Left lobe of liver (tissue), 2 donors: ENCODE results near the gene TMEM184B. TPM values are rescaled to one million over a fixed set of nuclear protein-coding genes. Genes with fewer than 3 reads are reported as not detected.
A peak's percentile ranks its signal among the peaks of the same experiment; 100 is the strongest.

ENCODE experiments used
- ATAC-seq: fragments of 200-7000 bp; cut with Tn5 transposase; one replicate; pipeline ENCODE4 v1.9.1; 2020; ENCODE audit warnings: mild to moderate bottlenecking, moderate library complexity
- DNase-seq: peaks from one replicate; pipeline ENCODE4 v3.0.0-alpha.2; 2020; ENCODE audit warnings: low spot score
- total RNA-seq: library from RNA; stranded (reverse); gene quantifications from one replicate; pipeline ENCODE4 v1.2.1, GENCODE V29; 2021
- donor health status: DM: no; HTN: no; CAD: no; lungs with moderate emphysema.
- donor health status: DM: no; HTN: yes; CAD: no.

TMEM184B gene
- total RNA-seq: 11.7 TPM

DNA sequence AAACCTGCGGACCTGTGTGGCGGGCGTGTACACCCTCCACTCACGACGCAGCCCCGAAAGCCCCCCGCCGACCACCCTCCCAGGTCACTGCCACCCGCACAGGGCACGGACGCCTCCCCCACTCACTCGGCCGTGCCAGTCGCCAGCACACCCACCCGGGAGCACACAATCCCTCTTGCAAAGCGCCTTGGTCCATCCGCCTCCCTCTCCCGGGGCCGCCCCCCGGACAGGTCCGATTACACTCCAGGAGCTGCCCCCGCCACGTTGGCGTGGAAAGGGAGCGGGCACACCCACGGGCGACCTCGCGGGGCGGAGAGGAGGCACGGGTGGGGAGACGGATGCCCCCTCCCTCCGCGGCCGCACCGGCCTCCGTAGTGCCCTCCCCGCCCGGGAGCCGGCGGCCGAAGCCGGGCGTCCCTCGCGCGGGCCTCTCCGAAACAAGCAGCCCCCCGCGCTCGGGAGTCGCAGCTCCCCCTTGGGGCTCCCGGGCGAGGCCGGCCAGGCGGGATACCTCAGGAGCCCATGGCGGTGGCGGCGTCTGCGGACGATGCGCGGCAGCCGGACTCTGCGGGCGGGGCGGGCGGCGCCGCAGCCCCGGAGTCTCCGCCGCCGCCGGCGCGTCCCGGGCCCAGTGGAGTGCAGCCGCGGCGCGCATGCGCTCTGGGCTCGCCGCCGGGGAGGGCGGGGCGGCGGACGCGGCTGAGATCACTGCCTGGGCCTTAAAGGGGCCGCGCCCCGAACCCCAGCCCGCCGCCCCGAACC lies at the start of gene TMEM184B:
TSS of gene TMEM184B (minus strand) at position 638 of the 762 bp plus-strand sequence. CDS start 25,049 bp downstream, outside the sequence.
- peak; percentile 96 for ATAC-seq
- DNase-seq: peak; percentile 84

DNA sequence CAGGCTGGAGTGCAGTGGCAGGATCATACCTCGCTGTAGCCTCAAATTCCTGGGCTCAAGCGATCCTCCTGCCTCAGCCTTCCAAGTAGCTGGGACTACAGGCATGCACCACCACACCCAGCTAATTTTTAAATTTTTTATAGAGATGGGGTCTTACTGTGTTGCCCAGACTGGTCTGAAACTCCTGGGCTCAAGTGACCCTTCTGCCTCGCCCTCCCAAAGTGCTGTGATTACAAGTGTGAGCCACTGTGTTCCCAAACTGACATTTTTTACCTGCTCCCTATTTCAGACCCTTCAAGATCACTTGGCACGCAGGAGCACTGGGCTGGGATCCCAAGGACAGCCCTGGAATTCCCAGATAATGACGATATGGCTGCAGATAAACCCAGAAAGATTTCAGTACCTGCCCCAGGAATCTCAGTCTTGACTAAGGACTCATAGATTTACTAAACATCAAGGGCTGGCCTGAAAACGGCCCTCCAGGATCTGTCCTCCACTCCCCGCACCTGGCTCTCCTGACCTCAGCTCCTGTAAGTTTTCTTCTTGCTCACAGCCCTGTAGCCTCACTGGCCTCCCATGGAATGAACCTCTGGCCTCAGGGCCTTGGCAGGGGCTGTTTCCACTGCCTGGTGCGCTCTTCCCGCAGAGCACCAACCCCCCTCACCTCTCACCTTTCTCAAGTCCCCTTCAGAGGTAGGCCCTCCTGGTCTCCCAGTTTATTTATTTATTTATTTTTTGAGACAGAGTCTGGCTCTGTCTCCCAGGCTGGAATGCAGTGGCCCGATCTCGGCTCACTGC lies 48.0 kb upstream of the TMEM184B start:
- ATAC-seq: no peak
- DNase-seq: no peak

DNA sequence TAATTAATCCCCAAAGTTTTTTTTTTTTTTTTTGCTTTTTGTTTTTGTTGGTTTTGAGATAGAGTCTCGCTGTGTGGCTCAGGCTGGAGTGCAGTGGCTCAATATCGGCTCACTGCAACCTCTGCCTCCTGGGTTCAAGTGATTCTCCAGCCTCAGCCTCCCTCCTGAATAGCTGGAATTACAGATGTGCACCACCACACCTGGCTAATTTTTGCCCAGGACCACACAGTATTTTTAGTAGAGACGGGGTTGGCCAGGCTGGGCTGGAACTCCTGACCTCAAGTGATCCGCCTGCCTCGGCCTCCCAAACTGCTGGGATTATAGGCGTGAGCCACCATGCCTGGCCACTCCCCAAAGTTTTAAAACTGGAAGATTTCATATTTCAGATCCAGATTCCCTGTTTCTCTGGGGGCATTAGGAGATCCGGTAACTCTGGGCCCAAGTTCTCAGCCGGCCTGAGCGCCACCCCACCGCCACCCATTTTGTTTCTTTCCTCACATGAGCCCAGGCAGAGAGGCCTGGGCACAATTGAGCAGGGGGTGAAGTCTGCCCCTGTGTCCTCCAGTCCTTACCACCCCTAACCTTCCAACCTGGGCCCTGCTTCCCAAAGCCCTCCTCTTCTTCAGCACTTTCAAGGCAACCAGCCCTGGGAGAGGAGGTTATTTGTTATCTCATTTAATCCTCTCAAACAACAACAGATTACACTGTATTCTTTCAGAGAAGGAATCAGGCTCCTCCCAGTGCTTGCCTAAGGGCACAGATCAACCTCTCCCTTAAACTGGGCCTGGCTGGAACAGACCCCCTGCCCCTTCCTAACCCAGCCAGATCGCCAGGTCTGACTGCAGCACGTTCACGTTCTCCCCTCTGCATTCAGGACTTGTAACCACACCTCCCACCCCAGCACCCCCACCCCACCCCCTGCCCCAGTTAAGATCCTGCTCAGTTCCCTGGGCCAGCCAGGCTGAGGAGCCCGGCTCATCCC lies 46.3 kb upstream of the TMEM184B start:
- no peak for DNase-seq
- ATAC-seq: no peak

DNA sequence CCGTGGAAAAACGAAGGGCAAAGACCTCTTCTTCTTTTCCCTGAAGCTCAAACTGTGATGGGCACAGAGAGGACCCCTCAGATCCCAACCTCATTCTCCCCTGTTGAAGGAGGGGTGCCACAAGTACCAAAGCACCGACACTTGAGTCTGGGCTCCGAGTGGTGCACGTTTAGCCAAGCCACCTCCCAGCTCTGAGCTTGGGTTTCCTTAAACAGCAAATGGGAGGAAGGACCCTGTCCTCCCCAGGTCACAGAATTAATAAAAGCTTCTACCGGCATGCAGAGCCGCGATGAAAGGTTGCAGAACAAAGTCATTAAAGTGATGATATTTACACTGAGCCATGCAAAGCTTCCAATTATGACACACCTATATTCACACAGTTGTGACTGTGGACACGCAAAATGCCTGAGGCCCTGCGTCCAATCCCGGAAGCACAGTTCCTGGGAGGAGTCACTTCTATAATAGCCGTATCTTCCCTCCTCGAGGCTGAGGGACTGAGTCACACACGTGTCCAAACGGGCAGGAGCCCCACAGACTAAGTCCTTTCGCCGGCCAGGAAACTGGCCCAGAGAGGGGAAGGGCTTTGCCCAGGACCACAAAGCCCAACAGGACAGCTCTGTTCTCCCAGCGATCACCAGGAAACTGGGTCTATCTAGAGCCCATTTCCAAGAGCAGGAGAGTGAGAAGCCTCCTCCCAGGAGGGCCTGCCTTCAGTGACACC lies 45.3 kb upstream of the TMEM184B start:
- DNase-seq (no peak), ATAC-seq (peak; percentile 4)

DNA sequence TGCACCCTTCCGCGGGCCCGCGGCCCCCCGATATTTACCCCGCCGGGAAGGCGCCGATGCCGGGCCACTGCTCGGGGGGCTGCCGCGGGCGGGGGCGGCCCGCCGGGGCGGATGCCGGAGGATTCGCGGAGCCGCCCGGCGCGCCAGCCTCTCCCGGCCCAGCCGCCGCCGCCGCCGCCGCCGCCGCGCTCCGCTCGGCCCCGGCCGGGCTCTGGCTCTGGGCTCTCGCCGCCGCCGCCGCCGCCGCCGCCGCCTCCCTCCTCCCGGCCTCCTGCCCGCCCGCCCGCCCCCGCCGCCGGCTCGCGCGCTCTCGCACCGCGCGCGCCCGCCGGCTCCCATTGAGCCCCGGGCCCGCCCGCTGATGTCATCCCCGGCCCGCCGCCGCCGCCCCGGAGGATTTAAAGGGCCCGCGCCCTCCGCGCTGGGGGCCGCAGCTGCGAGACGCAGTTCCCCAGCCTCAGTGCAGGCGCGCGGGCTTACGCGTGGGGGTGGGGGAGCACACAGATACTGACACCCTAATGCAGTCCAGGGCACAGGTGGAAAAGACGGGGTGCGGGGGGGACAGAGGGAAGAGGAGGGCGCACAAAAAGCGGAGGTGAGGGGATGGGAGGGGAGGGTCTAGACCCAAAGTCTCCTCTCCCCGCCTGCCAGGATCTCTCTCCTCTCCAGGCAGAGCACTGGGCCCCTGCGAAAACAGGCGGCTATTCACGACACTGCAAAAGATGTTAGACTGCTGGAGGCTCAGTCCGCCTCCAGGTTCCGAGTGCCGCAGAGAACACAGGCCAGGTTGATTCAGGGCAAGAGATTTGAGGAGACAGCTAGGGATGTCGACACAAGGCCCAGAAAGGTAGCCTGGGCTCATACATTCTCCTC lies 44.5 kb upstream of the TMEM184B start, which contains the start of gene CSNK1E:
TSS of gene CSNK1E (minus strand) at position 312 of the 873 bp plus-strand sequence. CDS start 3,276 bp downstream, outside the sequence.
- peak; percentile 79 for ATAC-seq
- DNase-seq: peak; percentile 76

DNA sequence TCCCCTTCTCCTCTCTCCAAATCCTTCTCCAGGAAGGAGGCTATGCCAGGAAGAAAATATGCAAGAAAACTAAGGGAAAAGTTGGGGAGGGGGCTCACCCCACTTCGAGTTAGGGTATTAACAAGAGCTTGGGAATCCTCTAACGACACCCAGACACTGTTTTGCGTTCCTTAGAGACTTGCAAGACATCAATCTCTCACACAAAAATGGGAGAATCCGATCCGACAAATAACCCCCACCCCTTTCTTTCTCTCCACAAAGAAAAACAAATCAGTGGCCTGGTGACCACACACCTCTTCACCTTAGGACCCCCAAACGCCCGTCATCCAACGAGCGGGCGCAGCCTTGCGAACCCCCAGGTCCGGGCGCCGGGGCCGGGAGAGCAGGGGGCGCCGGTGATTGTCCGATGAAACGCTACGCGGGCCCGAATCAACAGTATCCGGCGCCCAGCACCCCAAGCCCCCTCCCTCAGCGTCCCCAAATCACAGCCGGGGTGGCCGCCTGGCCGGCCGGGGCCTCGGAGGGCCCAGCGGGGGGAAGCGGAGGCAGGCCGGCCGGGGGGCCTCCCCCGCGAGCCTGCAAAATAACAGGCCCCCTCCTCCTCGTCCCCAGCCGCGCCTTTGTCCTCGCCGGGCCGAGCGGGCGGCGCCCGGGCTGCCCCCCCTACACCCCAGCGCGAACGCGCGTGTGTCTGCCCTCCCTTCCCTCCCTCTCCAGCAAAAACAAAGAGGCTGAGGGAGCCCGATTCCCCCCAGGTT lies 43.7 kb upstream of the TMEM184B start:
- DNase-seq: no peak
- ATAC-seq: peak; percentile 68

DNA sequence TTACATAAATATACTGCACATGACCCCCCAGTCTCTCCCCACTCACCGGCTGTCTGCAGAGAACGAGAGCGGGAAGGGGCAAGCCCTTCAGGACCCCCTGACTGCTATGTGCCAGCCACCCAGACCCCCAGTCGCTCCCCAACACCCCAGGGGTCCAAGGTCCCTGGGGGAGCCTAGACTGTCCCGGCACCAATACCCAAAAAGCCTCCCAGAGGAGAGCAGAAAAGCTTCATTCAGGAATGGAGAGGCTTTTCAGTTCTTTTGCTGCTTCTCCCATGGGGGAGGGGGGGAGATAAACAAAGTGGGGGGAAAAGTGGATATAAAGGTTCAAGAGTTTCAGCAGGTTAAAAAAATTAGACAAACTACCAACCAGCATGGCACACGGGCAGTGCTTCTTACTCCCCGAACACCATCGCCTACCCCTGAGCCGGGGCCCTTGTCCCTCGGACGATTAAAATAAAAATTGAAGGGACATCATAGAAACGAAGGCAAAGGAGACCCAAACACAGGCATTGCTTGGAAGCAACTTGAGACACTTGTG lies 43.1 kb upstream of the TMEM184B start:
- ATAC-seq: peak; percentile 1
- DNase-seq: no peak

DNA sequence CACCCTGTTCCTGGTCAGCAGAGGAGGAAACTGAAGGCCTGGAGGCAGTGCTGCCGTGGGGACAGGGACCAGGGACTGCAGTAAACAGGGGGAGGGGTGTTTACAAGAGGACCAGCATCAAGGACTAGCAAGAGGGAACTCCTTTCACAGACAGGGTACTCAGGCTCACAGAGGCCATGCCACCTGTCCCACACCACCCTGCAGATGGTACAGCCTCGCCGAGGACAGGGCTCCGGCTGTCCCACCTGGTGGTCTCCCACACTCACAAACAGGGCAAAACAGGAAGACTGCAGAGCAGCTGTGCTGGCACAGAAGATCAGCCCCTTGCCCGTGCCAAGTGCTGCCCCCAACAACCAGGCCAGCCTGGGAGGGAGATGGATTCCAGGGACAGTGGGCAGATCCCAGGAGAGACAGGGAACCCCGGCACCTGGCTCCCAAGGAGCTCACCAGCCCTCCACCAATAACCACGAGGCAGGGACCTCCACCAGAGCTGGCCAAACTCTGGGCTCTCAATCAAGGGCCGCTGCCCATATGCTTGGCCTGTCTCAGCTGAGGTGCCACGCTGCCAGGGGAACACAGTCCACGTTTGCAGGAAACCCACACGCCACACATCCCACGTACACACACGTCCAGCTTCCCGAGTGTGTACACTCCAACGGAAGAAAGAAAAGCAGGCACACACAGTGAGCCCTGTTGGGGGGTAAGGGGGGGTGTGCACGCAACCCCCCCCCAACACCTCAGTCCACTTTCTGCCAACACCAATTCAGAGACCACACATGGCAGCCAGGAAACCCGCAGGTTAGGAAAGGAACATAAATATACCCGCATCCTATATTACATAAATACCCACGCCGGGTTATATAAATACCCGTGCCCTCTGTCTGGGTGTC lies 42.4 kb upstream of the TMEM184B start:
- ATAC-seq: peak; percentile 18
- no peak for DNase-seq

DNA sequence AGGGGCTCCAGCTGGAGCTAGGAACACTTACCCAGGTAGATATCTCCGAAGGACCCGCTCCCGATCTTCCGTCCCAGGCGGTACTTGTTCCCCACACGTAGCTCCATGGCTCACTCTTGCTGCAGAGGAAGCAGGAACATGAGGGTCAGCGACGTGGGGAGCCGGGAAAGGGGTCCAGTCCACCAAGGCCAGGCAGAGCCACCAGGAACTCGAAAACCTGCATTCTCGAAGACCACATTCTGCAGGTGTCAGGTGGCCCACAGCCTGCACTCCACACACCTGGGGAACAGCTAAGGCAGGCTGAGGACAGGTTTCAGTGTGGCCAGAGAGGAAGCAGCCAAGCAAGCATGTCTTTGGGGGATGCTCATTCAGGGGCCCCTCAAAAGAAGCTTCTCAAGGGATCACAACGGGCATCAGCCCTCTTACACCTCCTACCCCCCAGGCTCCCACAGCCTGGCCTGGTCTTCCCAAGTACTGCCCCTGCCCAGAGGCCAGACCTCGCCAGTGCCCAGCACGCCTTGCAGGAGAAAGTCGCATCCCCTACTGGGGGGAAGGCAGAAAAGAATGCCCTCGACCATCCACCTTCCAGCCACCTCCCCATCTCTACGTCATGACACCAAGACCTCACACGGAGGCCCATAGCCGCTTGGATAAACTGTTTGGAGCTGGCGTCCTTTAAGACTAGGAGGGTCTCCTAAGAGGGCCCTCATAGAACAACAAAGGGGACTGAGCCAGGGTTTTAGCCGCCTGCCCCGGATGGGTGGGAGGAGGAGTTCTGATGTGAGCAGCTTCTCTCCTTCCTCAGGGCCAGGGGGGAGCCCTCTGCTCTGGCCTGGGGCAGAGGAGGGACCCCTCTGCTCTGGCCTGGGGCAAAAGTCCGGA lies 41.5 kb upstream of the TMEM184B start:
- ATAC-seq: no peak

DNA sequence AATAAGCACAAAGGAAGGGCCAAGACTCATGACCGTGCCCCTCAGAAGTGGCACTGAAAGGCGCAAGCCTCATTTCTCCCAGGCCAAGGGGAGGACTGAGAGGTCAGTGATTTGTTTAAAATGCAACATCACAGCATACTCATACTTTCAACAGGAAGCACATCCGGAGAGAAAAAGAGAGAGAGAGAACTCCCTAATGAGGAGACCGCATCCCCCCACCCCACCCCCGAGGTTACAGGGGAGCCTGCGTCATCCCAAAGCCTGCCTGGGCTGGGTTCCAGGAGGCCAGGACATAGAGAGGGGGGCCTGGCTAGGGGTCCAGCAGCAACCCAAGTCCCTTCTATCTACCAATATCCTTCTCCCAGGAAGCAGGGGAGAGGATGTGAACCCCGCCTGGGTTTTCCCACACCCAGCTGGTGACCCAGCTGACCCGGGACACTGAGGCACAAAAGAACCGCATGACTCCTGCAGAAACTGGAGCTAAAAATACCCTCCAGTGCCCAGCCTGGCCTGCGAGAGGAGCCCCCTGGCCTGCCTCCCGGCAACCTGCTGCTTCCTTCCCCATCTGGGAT lies 40.7 kb upstream of the TMEM184B start:
- DNase-seq (no peak), ATAC-seq (no peak)

More for the DNA sequence above, 41.5 kb upstream of the TMEM184B start:
- no peak for DNase-seq

DNA sequence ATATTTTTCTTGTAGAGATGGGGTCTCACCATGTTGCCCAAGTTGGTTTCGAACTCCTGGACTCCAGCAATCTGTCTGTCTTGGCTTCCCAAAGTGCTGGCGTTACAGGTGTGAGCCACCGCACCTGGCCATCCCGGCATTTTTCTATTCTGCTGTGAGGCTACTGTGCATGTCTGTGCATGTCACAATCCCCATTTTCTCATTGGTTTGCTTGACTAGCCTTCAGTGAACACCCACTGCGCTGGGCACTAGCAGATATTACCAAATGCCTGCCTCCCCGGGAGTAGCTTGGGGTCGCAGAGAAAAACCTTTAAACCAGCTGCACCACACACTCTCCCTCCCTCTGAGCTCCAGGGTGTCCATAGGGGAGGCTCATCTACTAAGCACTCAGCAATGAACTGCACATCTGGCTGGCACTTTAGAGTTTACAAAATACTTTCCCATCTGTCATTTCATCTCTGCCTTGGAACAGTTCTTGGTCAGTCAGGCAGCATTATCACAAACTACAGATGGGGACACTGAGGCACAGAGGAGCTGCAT lies 39.5 kb upstream of the TMEM184B start:
- no peak for ATAC-seq
- DNase-seq: no peak

DNA sequence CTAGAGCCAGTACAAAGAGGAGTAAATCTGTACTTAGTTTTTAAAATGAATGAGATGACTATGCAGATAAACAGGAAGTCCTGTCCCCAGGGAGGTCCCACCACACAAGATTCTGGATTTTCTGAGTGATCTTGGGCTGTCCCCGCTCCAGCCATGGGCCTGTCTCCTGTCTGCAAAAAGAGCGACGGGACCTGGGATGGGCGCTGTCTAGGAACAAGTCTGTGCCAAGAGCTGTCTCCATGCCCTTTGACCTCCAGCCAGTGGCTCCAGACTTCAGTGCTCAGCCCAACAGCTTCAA lies 38.5 kb upstream of the TMEM184B start:
- ATAC-seq: no peak
- no peak for DNase-seq

DNA sequence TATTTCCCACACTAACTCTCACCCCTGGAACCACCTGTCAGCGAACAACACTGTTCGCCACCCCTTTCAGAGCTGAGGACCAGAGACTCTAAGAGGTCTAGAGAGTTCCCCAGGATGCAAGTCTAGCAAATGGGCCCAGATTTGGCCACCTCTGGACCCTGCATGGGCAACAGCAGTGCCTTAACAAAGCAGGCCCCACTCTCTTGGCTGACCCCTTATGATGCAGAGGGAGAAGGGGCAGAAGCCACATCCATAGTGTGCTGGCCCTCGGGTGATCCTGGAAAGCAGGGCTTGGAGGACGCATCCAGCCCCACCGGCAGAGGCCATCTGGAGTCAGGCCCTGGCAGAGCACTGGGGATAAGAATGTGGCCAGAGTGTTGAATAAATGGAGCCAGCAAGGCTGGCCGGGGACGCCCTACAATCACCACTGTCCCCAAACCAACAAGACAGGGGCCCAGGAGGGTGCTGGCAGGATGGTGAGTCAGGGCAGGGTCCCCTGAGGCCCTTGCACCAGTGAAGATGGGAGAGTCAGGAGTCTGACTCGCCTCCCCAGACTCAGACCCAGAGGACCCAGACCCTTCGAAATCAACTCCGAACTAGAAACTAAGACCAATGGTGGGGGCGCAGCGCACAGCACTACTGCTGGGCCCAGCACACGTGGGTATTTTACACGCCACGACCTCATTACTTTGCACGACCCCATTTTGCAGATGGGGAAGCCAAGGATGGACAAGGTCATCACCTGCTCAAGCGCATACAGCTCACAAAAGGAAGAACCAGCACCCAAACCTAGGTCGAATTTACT lies 37.9 kb upstream of the TMEM184B start:
- DNase-seq (no peak), ATAC-seq (peak; percentile 2)

DNA sequence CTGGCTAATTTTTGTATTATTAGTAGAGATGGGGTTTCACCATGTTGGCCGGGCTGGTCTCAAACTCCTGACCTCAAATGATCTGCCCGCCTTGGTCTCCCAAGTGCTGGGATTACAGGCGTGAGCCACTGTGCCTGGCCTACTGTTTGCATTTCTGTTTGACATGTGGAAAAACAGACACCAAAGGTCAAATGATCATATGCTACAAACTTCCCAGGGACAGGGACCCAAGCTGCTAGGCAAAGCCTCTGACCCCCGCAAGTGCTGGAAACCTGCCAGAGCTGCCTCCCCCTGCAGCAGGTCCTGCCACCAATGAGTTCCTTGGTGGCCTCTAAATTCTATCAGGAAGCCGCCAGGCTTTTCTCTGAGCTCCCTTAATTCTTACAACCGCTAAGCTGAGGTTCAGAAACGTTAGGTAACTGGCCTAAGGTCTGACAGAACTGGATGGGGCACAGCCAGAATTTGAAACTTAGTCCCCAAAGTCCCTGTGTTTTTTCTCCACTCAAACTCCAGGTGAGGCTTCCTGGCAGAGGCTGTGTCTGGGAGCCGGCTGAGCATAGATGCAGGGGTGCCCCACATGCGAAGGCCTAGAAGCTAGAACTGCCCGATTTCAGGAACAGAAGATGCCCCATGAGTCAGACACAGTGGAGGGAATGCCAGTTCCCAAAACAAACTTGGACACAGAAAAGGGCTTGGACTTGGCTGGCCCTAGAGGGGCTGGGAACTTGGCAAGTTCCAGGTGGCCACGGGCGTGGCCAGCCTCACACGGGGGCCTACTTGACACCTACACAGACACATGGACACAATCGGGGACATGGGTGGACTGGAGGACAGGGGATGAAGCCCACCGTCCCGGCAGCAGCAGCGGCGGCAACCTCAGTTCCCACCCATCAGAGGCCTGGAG lies 37.1 kb upstream of the TMEM184B start:
- DNase-seq (peak; percentile 72), ATAC-seq (peak; percentile 82)
